ENCODE results near the gene ZNF530.

The ZNF530 gene

DNA sequence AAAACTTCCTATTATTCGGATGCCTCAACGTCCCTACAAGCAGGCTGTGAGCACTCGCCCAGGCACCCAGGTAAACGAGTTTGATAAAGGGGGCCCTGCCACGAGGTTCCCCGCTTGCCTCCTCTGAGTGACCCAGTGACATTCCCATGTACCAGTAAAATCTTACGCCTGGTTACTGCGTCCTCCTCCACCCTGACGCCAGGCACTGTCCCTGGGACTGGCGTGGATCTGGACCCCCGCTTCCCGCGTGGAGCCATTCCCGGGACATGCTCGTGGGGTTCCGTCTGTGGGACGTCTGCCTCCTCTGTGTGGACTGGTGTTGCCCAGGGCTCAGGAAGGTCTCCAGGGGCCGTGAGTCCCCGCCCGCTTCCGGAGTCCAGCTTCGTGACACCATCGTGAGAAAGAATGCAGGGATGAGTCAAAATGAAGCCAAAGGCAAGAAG lies 39.6 kb upstream of the ZNF530 start:
- no peak for TF ChIP-seq ARNTL (CRISPR knock-in tag; IDR thresholded peaks at IDR 0.05; ENCODE audit: borderline replicate concordance, low read depth)
- no peak for TF ChIP-seq CREB5 (CRISPR knock-in tag; IDR thresholded peaks at IDR 0.05; ENCODE audit: low read depth)
- TF ChIP-seq CSDC2 (CRISPR knock-in tag; IDR thresholded peaks at IDR 0.05) = no peak
- TF ChIP-seq BACH2 (CRISPR knock-in tag; IDR thresholded peaks at IDR 0.05; ENCODE audit: borderline replicate concordance) = no peak
- TF ChIP-seq ISL1 (CRISPR knock-in tag; IDR thresholded peaks at IDR 0.05) = no peak
- ATAC-seq = no peak

GRCh38 chr19:57563547-57563946 lies 36.1 kb upstream of the ZNF530 start:
- ATAC-seq = no peak

GRCh38 chr19:57566396-57567265 lies 33.1 kb upstream of the ZNF530 start:
- no peak for ATAC-seq
- TF ChIP-seq RARB (CRISPR knock-in tag; IDR thresholded peaks at IDR 0.05) (no peak), ZFP3 (CRISPR knock-in tag; IDR thresholded peaks at IDR 0.05) (no peak), GLIS3 (CRISPR knock-in tag; IDR thresholded peaks at IDR 0.05) (no peak), ZNF565 (CRISPR knock-in tag; conservative IDR thresholded peaks at IDR 0.05; ENCODE audit: low read depth) (no peak), ZC3H10 (CRISPR knock-in tag; IDR thresholded peaks at IDR 0.05) (no peak)

More at GRCh38 chr19:57563547-57563946, 36.1 kb upstream of the ZNF530 start:
- no peak for TF ChIP-seq ZFP30 (CRISPR knock-in tag; IDR thresholded peaks at IDR 0.05)
- no peak for TF ChIP-seq CSDC2 (CRISPR knock-in tag; IDR thresholded peaks at IDR 0.05)
- no peak for TF ChIP-seq PPARA (CRISPR knock-in tag; IDR thresholded peaks at IDR 0.05; ENCODE audit: borderline replicate concordance)
- no peak for TF ChIP-seq ISL1 (CRISPR knock-in tag; IDR thresholded peaks at IDR 0.05)
- no peak for TF ChIP-seq BACH2 (CRISPR knock-in tag; IDR thresholded peaks at IDR 0.05; ENCODE audit: borderline replicate concordance)
- no peak for TF ChIP-seq ZFP3 (CRISPR knock-in tag; IDR thresholded peaks at IDR 0.05)
- no peak for TF ChIP-seq CSRNP3 (CRISPR knock-in tag; IDR thresholded peaks at IDR 0.05)
- no peak for TF ChIP-seq OSR1 (CRISPR knock-in tag; IDR thresholded peaks at IDR 0.05)
- TF ChIP-seq ZC3H10 (CRISPR knock-in tag; IDR thresholded peaks at IDR 0.05) = no peak
- TF ChIP-seq ESRRG (CRISPR knock-in tag; IDR thresholded peaks at IDR 0.05) = no peak
- no peak for TF ChIP-seq POU6F1 (CRISPR knock-in tag; IDR thresholded peaks at IDR 0.05; ENCODE audit: borderline replicate concordance, low read depth)
- TF ChIP-seq CREB5 (CRISPR knock-in tag; IDR thresholded peaks at IDR 0.05; ENCODE audit: low read depth) = no peak
- TF ChIP-seq ZNF70 (CRISPR knock-in tag; IDR thresholded peaks at IDR 0.05) = no peak
- TF ChIP-seq PATZ1 (CRISPR knock-in tag; IDR thresholded peaks at IDR 0.05; ENCODE audit: borderline replicate concordance) = no peak
- TF ChIP-seq GLIS3 (CRISPR knock-in tag; IDR thresholded peaks at IDR 0.05) = no peak

- TF ChIP-seq SNAI2 (CRISPR knock-in tag; IDR thresholded peaks at IDR 0.05) = no peak
- TF ChIP-seq CSRNP3 (CRISPR knock-in tag; IDR thresholded peaks at IDR 0.05) = no peak
- no peak for TF ChIP-seq TOX (CRISPR knock-in tag; IDR thresholded peaks at IDR 0.05; ENCODE audit: borderline replicate concordance)
- no peak for TF ChIP-seq CREB5 (CRISPR knock-in tag; IDR thresholded peaks at IDR 0.05; ENCODE audit: low read depth)
- TF ChIP-seq RARB (CRISPR knock-in tag; IDR thresholded peaks at IDR 0.05) = no peak
- no peak for TF ChIP-seq BACH2 (CRISPR knock-in tag; IDR thresholded peaks at IDR 0.05; ENCODE audit: borderline replicate concordance)
- no peak for TF ChIP-seq ZNF70 (CRISPR knock-in tag; IDR thresholded peaks at IDR 0.05)
- no peak for TF ChIP-seq ISL1 (CRISPR knock-in tag; IDR thresholded peaks at IDR 0.05)
- no peak for TF ChIP-seq OSR1 (CRISPR knock-in tag; IDR thresholded peaks at IDR 0.05)
- TF ChIP-seq ZFP3 (CRISPR knock-in tag; IDR thresholded peaks at IDR 0.05) = no peak
- no peak for TF ChIP-seq ZNF565 (CRISPR knock-in tag; conservative IDR thresholded peaks at IDR 0.05; ENCODE audit: low read depth)
- no peak for TF ChIP-seq ZNF8 (CRISPR knock-in tag; IDR thresholded peaks at IDR 0.05)
- TF ChIP-seq GLIS3 (CRISPR knock-in tag; IDR thresholded peaks at IDR 0.05) = no peak
- no peak for TF ChIP-seq ZFP30 (CRISPR knock-in tag; IDR thresholded peaks at IDR 0.05)
- no peak for TF ChIP-seq POU6F1 (CRISPR knock-in tag; IDR thresholded peaks at IDR 0.05; ENCODE audit: borderline replicate concordance, low read depth)
- ATAC-seq = no peak
These were observed 29.0 kb upstream of the ZNF530 start for GRCh38 chr19:57570707-57571106.
